NCI-H146 treated with DMSO at 0.1 percent for 48 hours (cell line): ENCODE results near the gene CFB.
"Not testable (repeated sequence)": the region's sequence is repeated elsewhere in the genome, so short reads cannot be mapped to it uniquely, and the experiment has no call there.

ENCODE experiments used
- DNase-seq: peaks from one replicate; lab custom pipeline; 2025; ENCODE audit not compliant: unreplicated experiment; lab: John Stamatoyannopoulos, UW

The CFB gene

GRCh38 chr6:31911826-31912585 is 33.9 kb upstream of the CFB start:
- no peak for DNase-seq

DNA sequence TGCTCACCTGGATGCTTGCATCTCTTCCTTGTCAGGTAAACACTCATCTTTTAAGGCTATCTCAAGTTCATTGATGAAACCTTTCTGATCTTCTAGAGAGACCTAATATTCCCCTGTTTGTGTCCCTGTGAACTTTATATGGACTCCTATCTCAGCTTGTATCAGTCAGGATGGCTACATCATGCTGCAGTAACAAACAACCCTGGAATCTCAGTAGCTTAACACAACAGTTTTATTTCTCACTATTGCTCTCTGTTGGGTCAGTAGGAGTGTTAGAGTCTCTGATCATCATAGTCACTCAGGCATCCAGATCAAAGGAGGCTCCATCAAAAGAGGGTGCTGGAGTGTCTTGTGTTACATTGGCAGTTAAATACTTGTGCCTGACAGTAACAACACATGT is 30.5 kb upstream of the CFB start:
- DNase-seq = no peak

DNA sequence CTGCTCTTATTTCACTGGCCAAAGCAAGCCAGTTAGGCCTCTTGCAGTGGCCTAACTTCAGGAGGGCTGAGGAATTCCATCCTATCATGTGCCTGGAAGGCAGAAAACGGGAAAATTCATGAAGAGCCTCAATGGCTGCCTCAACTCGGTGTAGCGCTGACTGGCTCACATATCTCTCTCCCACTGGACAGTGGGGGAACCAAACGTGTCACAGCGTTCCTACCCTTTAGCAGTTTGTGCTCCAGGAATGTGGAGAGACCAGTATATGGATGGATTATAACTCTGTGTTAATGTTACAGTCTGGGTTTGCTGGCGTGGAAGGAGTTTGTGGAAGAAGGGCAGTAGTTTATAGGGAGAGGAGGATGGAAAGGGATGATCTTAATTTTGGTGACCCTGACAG is 30.1 kb upstream of the CFB start:
- no peak for DNase-seq

- DNase-seq = no peak
These were observed 27.7 kb upstream of the CFB start for GRCh38 chr6:31918069-31918720.

DNA sequence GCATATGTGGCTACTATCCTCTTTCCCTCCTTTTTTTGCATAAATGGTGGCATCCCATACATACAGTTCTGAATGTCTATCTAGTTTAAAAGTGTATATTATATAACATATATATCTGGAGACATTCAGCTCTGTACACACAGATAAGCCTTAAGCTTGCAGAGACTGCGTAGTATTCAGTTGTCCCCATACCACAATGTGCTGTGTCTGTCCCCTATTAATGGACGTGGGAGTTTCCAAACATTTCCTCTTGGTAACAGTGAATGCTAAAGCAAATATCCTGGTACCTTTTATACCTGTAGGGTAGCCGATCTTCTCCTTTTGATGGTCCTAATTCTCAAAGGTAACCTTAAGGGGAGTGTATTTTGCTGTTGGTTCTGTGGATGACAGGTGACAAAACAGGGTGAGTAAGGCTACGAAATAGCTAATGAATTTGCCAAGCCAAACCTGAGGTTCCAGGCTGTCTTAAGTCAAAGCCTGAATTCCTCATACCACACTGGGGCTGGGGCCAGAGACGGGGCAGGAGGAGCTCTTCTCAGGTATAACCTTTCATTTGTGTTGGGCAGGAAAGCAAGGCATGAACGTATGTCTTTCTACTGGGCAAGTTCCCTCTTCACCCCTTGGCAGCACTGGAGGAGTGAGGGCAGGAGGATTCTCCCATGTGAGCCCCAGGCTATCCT is 26.1 kb upstream of the CFB start:
- no peak for DNase-seq

DNA sequence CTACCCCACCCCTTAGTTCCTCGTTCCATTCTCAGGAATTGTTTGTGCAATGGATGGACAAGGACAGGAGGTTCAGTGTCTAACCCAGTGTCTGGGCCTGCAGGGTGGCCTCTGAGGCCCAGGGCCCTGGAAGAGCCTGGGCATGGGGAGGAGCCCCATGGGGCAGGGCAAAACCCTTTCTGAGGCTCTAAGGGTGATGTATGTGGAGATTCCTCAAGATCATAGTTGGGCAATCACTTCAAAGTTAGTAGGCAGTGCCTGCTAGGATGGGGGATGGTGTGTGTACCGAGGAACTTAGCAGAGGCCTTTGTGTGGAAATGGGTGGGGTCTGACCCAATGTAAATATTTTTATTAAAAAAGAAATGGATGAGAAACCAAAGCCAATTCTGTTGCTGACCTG is 25.1 kb upstream of the CFB start:
- no peak for DNase-seq

- no peak for DNase-seq
These were observed 23.0 kb upstream of the CFB start for GRCh38 chr6:31922942-31923341.

DNA sequence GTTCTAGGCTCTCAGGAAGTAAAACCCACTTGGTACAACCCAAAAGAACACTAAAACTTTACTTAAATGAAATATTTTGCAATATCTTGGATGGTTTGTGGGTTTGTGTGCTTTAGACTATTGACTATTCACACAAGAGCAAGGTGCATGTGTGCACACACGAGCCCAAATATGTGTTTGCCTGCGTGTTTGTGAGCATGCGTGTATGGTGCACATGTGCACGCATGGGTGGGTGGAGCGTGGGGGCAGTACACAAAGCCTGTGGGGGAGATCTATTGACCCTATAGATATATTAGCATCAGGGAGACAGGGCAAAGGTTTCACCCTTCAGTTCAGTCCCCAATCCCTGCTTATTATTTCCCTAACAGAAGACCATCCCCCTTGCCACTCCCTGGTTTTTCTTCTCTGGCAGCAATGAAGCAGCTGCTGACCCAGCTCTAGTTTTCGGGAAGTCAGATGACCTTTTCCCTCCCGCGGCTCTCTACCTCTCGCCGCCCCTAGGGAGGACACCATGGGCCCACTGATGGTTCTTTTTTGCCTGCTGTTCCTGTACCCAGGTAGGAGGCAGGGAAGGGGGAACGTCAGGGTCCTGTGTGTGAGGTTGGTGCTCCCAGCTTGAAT is 18.5 kb upstream of the CFB start, which contains the start of gene C2:
C2 (plus strand) TSS at position 476 of the 621 bp plus-strand sequence; CDS start at position 512, 36 bp downstream.
- DNase-seq = no peak

- DNase-seq = no peak
These were observed 17.8 kb upstream of the CFB start for GRCh38 chr6:31927863-31928671.

GRCh38 chr6:31928672-31928939 is 17.3 kb upstream of the CFB start:
- DNase-seq = no peak

- no peak for DNase-seq
These were observed 14.9 kb upstream of the CFB start for GRCh38 chr6:31930962-31931361.

GRCh38 chr6:31932137-31932536 is 13.8 kb upstream of the CFB start:
- not testable (repeated sequence) for DNase-seq

DNA sequence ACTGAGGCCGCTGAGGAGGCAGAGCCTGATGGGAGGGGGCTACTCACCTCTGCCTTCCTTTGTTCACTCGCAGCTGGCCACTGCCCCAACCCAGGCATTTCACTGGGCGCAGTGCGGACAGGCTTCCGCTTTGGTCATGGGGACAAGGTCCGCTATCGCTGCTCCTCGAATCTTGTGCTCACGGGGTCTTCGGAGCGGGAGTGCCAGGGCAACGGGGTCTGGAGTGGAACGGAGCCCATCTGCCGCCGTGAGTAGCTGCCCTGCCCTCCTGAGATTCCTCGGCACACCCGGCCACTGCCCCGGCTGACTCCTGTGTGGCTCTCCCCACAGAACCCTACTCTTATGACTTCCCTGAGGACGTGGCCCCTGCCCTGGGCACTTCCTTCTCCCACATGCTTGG is 12.4 kb upstream of the CFB start:
- DNase-seq = no peak

DNA sequence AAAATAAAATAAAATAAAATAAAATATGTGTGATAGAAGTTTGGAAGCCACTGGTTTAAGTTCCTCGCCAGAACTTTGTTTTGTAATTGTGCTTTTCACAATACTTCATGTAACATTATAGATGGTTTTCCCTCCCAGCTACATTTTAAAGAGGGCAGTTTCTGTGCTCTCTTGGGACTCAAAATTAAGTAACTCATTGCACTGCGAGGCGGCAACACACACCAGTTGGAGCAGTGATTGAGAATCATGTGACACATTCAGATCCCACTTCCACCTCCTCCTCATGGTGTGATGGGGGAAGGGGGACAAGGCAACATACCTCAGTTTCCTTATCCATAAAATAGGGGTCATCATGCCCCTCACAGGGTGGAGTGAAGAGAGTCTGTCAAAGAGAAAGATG is 10.9 kb upstream of the CFB start:
- DNase-seq = no peak

DNA sequence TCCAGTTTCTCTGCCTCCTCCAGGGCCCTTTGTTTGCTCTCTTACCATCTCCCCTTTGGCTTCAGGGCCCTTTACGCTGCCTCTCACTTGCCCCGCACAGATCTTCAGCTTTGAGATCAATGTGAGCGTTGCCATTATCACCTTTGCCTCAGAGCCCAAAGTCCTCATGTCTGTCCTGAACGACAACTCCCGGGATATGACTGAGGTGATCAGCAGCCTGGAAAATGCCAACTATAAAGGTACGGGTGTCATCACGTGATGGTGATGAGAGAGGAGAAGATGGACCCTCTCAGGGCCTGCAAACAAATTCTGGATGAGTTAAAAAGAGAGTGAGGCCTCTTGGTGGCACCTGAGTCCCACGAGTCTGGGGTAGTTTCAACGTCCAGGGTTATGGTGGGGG is 10.1 kb upstream of the CFB start:
- DNase-seq = no peak

DNA sequence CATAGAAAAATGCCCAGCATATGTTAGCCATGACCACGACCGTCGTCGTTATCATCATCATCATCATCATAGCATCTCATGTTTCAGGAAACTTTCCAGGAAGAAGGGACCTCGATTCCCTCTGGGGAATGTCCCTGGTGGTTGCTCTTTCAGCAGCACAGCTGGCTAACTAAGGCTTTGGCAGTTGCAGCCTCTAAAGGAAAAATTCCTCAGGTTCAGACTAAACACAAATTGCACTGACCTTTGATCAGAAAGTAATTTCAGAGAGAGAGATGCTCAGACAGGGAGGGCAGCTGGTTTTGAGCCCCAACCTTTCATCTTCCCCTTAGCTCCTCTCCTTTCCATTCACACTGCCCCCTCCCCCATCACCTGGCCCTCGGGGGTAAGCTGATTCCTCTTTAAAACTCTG is 5.6 kb upstream of the CFB start:
- DNase-seq = no peak

GRCh38 chr6:31943742-31944141 is 2.2 kb upstream of the CFB start:
- no peak for DNase-seq

DNA sequence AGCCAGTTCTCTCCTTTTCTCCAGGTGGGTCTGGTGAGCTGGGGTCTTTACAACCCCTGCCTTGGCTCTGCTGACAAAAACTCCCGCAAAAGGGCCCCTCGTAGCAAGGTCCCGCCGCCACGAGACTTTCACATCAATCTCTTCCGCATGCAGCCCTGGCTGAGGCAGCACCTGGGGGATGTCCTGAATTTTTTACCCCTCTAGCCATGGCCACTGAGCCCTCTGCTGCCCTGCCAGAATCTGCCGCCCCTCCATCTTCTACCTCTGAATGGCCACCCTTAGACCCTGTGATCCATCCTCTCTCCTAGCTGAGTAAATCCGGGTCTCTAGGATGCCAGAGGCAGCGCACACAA is 765 bp upstream of the CFB start:
- DNase-seq = no peak

GRCh38 chr6:31946370-31946885 is 533 bp downstream of the CFB start:
- no peak for DNase-seq

DNA sequence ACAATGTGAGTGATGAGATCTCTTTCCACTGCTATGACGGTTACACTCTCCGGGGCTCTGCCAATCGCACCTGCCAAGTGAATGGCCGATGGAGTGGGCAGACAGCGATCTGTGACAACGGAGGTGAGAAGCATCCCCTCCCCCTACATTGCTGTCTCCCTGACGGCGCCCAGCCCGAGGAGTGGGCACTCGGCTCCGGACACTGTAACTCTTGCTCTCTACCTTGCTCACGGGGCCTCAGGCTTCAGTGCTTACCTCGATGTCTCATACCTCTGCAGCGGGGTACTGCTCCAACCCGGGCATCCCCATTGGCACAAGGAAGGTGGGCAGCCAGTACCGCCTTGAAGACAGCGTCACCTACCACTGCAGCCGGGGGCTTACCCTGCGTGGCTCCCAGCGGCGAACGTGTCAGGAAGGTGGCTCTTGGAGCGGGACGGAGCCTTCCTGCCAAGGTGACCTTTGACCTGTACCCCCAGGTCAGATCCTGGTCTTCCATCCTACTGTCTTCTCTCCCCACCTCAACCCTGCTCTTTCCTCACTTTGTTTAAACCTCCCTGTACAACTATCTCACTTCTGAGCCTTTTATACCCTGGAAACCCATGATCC is 1.3 kb downstream of the CFB start:
- no peak for DNase-seq

DNA sequence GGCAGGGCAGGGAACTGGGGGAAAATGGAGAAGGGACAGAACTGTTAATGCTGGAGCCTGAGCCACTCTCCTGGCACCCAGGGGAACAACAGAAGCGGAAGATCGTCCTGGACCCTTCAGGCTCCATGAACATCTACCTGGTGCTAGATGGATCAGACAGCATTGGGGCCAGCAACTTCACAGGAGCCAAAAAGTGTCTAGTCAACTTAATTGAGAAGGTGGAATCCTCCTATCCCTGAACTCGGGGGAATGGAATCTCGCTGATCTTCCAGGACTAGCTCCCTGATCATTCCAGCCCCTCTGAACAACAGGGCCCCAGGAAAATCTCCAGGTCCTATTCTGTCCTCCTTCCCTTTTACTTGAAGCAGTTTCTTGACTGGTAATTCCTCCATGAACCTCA is 2.0 kb downstream of the CFB start:
- no peak for DNase-seq
